Trophoblast cell (in vitro differentiated cells and primary cell): ENCODE results near the gene BNC2.

ENCODE experiments used
- DNase-seq, 2 donors: peaks; one replicate each; pipeline ENCODE4 v3.0.0-alpha.2; 2016
- H2AFZ ChIP-seq: 2 replicates; pipeline ENCODE4 v1.6.1; 2013; ENCODE audit warnings: low read length, moderate library complexity, mild to moderate bottlenecking; ENCODE audit not compliant: insufficient read depth, poor library complexity
- H2AK5ac ChIP-seq: 2 replicates; pipeline ENCODE4 v1.6.1; 2013; ENCODE audit warnings: mild to moderate bottlenecking, low read length
- H2BK120ac ChIP-seq: 2 replicates; pipeline ENCODE4 v1.6.1; 2013; ENCODE audit warnings: low read length, mild to moderate bottlenecking, moderate library complexity; ENCODE audit not compliant: insufficient read depth, poor library complexity
- H2BK12ac ChIP-seq: 2 replicates; pipeline ENCODE4 v1.6.1; 2013; ENCODE audit warnings: mild to moderate bottlenecking, low read length, moderate library complexity
- H2BK5ac ChIP-seq: 2 replicates; pipeline ENCODE4 v1.6.1; 2013; ENCODE audit warnings: low read length, low read depth, moderate library complexity, mild to moderate bottlenecking; ENCODE audit not compliant: poor library complexity
- H3K14ac ChIP-seq: 2 replicates; pipeline ENCODE4 v1.6.1; 2013; ENCODE audit warnings: mild to moderate bottlenecking, low read length
- H3K18ac ChIP-seq: 2 replicates; pipeline ENCODE4 v1.6.1; 2013; ENCODE audit warnings: mild to moderate bottlenecking, low read length
- H3K23ac ChIP-seq: 2 replicates; pipeline ENCODE4 v1.6.1; 2013; ENCODE audit warnings: low read length
- H3K27ac ChIP-seq: 2 replicates; pipeline ENCODE4 v1.5.1; 2013; ENCODE audit warnings: low read depth, mild to moderate bottlenecking, inconsistent platforms, low read length, moderate library complexity
- H3K27me3 ChIP-seq: 2 replicates; pipeline ENCODE4 v1.6.1; 2013; ENCODE audit warnings: inconsistent platforms, mild to moderate bottlenecking, low read length, moderate library complexity; ENCODE audit not compliant: insufficient read depth
- H3K36me3 ChIP-seq, 2 experiments: 1 replicate in 1 of 2; 2 replicates in 1 of 2; pipeline ENCODE4 v1.6.1; 2013; ENCODE audit warnings: low read length in 2 of 2, mild to moderate bottlenecking in 2 of 2, moderate library complexity in 1 of 2; ENCODE audit not compliant: insufficient read depth in 2 of 2, control insufficient read depth in 1 of 2
- H3K4ac ChIP-seq: 2 replicates; pipeline ENCODE4 v1.6.1; 2013; ENCODE audit warnings: low read depth, mild to moderate bottlenecking, low read length, moderate library complexity
- H3K4me1 ChIP-seq, 2 experiments: 1 replicate in 1 of 2; 2 replicates in 1 of 2; pipeline ENCODE4 v1.6.1; 2013; ENCODE audit warnings: low read length in 2 of 2, mild to moderate bottlenecking in 2 of 2, moderate library complexity in 1 of 2; ENCODE audit not compliant: insufficient read depth in 2 of 2, control insufficient read depth in 1 of 2
- H3K4me2 ChIP-seq: 2 replicates; pipeline ENCODE4 v1.6.1; 2013; ENCODE audit warnings: inconsistent platforms, mild to moderate bottlenecking, low read length, moderate library complexity
- H3K4me3 ChIP-seq: 2 replicates; pipeline ENCODE4 v1.5.1; 2013; ENCODE audit warnings: mild to moderate bottlenecking, low read depth, low read length, inconsistent platforms
- H3K79me1 ChIP-seq: one replicate; pipeline ENCODE4 v1.6.1; 2013; ENCODE audit warnings: low read length
- H3K79me2 ChIP-seq: 2 replicates; pipeline ENCODE4 v1.6.1; 2013; ENCODE audit warnings: low read length, mild to moderate bottlenecking; ENCODE audit not compliant: control insufficient read depth, insufficient read depth, poor library complexity
- H3K9ac ChIP-seq: 2 replicates; pipeline ENCODE4 v1.6.1; 2013; ENCODE audit warnings: mild to moderate bottlenecking, low read length
- H3K9me3 ChIP-seq: 2 replicates; pipeline ENCODE4 v1.6.1; 2013; ENCODE audit warnings: low read depth, mild to moderate bottlenecking, control low read depth, inconsistent platforms, low read length; ENCODE audit not compliant: insufficient read depth
- H4K12ac ChIP-seq: 2 replicates; pipeline ENCODE4 v1.6.1; 2013; ENCODE audit warnings: low read depth, mild to moderate bottlenecking, low read length, moderate library complexity
- H4K8ac ChIP-seq: 2 replicates; pipeline ENCODE4 v1.6.1; 2013; ENCODE audit warnings: low read depth, mild to moderate bottlenecking, low read length, moderate library complexity
- H4K91ac ChIP-seq: one replicate; pipeline ENCODE4 v1.6.1; 2013; ENCODE audit warnings: low read depth, mild to moderate bottlenecking, low read length, moderate library complexity
- WGBS: extraction: QIAGEN DNeasy Blood & Tissue Kit; methylation state at CpG from one replicate; pipeline ENCODE4 v1.1.7; 2013; ENCODE audit warnings: missing lambda C conversion rate; ENCODE audit not compliant: insufficient read length, insufficient coverage; ENCODE audit errors: extremely low coverage; 5-methylcytosine and 5-hydroxymethylcytosine counted together

BNC2 gene

DNA sequence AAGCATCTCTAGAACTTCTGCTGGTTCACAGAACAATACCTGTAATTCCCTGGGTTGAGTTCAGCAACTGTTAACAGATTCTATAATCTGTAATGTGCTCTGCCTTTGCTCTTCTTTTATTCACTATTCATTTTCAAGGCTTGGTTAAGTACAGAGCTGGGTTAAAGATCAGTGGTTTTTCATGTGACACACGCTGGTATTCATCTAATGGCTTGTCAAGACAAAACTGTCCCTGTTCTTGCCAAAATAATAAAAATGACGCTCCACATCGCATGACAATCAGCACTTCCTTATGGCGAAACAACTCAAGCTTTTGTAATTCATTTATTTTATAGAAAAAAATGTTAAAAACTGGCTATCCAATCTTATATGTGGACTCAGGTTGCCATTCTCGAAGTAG lies 137.9 kb downstream of the BNC2 start:
- H3K79me2 ChIP-seq = peaks cover 2% of the 10 kb centered on the region
- no peak overlapping the region for H3K4me3 ChIP-seq
- no CpG with 5 or more reads among the region's 5 CpGs for WGBS
- H4K91ac ChIP-seq = no peak overlapping the region
- H2BK12ac ChIP-seq = no peak overlapping the region
- no peak for DNase-seq
- no peak overlapping the region for H2AFZ ChIP-seq
- H3K27me3 ChIP-seq = no peaks in the 10 kb centered on the region
- H3K4me2 ChIP-seq = no peak overlapping the region
- H3K9me3 ChIP-seq = no peaks in the 10 kb centered on the region
- no peak overlapping the region for H4K8ac ChIP-seq
- H2BK5ac ChIP-seq = no peak overlapping the region
- H3K27ac ChIP-seq = no peak overlapping the region
- H3K36me3 ChIP-seq = no peaks in the 10 kb centered on the region
- H3K4me1 ChIP-seq = peaks cover 0 to 3% of the 10 kb centered on the region in 2 experiments
- no peak overlapping the region for H4K12ac ChIP-seq
- H3K9ac ChIP-seq = no peak overlapping the region
- no peak overlapping the region for H3K23ac ChIP-seq
- no peak overlapping the region for H3K14ac ChIP-seq
- H3K18ac ChIP-seq = no peak overlapping the region
- H3K4ac ChIP-seq = no peak overlapping the region
- no peak overlapping the region for H2BK120ac ChIP-seq
- H3K79me1 ChIP-seq = peaks cover 2% of the 10 kb centered on the region
- no peak overlapping the region for H2AK5ac ChIP-seq

DNA sequence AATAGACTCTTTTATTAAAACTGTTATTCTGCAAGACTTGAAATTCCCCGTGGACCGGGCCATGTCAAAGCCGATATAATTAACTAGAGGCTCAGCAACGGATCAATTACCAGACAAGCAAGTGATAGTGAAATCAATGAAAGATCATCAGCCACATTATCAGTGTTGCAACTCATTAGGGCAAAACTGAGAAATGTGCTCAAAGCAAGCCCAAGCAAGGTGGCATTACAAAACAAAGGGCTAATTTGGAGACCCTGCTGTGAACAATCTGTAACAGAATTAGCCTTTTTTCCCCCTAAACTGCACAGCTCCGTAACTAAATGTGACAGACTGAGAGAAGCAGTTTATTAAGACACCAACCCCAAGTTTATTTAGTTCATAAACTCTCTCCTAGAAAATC lies 140.3 kb downstream of the BNC2 start:
- WGBS = no CpG with 5 or more reads among the region's 5 CpGs
- Histone ChIP-seq H3K4me3 (no peak overlapping the region), H2AFZ (no peak overlapping the region), H3K79me2 (peaks cover 6% of the 10 kb centered on the region), H3K9me3 (no peaks in the 10 kb centered on the region), H4K8ac (no peak overlapping the region), H3K4me2 (no peak overlapping the region), H3K36me3 (no peaks in the 10 kb centered on the region), H2BK120ac (no peak overlapping the region), H3K27ac (no peak overlapping the region), H2BK12ac (no peak overlapping the region), H3K14ac (no peak overlapping the region), H3K4me1 (peaks cover 2 to 5% of the 10 kb centered on the region in 2 experiments), H3K23ac (no peak overlapping the region), H3K4ac (no peak overlapping the region), H2BK5ac (no peak overlapping the region), H3K18ac (no peak overlapping the region), H4K12ac (no peak overlapping the region), H3K9ac (no peak overlapping the region), H3K79me1 (peaks cover 9% of the 10 kb centered on the region), H3K27me3 (no peaks in the 10 kb centered on the region), H4K91ac (no peak overlapping the region), H2AK5ac (no peak overlapping the region)
- no peak for DNase-seq

DNA sequence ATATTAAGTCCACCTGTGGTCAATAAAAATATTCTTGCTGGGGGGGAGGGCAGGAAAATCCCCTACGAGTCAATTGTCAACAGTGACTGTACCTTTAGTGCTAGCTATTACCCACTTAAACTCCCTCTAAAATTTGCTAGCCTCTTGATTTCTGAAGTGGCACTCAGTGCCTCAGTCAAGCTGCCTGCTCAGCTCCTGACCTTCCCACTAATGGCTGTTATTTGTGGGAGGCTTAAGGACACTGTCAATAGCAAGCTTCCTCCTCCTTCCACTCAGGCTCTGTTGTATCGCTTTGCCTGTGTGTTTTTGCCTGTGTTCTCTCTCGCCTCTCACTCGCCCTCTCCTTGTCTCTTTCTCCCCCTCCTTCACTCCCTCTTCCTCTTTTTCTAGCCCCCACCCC lies 140.8 kb downstream of the BNC2 start:
- WGBS = no CpG with 5 or more reads among the region's 4 CpGs
- H3K4me1 ChIP-seq = peaks cover 2 to 5% of the 10 kb centered on the region in 2 experiments
- no peak overlapping the region for H3K27ac ChIP-seq
- no peak overlapping the region for H4K8ac ChIP-seq
- no peaks in the 10 kb centered on the region for H3K36me3 ChIP-seq
- no peak overlapping the region for H2AFZ ChIP-seq
- H3K18ac ChIP-seq = no peak overlapping the region
- H2BK12ac ChIP-seq = no peak overlapping the region
- H3K9me3 ChIP-seq = no peaks in the 10 kb centered on the region
- no peak overlapping the region for H3K4me2 ChIP-seq
- peaks cover 6% of the 10 kb centered on the region for H3K79me2 ChIP-seq
- no peak overlapping the region for H4K12ac ChIP-seq
- DNase-seq = no peak
- H3K9ac ChIP-seq = no peak overlapping the region
- peaks cover 9% of the 10 kb centered on the region for H3K79me1 ChIP-seq
- no peak overlapping the region for H2BK5ac ChIP-seq
- H2BK120ac ChIP-seq = no peak overlapping the region
- H3K14ac ChIP-seq = no peak overlapping the region
- no peak overlapping the region for H4K91ac ChIP-seq
- H2AK5ac ChIP-seq = no peak overlapping the region
- H3K27me3 ChIP-seq = no peaks in the 10 kb centered on the region
- no peak overlapping the region for H3K23ac ChIP-seq
- H3K4me3 ChIP-seq = no peak overlapping the region
- H3K4ac ChIP-seq = no peak overlapping the region

DNA sequence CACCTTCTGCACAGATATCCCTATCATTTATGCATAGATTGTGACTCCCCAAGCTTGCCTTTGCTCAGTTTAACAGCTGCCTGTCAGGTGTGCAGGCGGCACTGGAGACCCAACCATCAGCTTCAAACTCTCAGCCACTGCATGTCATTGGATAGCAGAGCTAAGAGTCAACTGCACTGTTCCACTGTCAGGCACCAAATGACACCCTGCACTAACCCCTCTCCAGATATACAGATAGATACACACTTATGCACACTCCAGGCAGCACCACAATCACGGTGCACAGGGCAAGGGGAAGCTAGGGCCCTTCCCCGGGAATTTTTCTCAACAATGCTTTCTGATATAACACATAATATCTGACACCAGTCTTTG lies 142.3 kb downstream of the BNC2 start:
- Histone ChIP-seq H2BK5ac (no peak overlapping the region), H3K4ac (no peak overlapping the region), H4K91ac (no peak overlapping the region), H3K79me2 (peaks cover 6% of the 10 kb centered on the region), H2AFZ (no peak overlapping the region), H3K14ac (no peak overlapping the region), H2AK5ac (no peak overlapping the region), H3K23ac (no peak overlapping the region), H3K18ac (no peak overlapping the region), H4K12ac (no peak overlapping the region), H3K4me3 (no peak overlapping the region), H3K27ac (peak overlapping the region; percentile 1), H2BK12ac (no peak overlapping the region), H2BK120ac (no peak overlapping the region), H3K4me2 (peak overlapping the region; percentile 32), H3K27me3 (no peaks in the 10 kb centered on the region), H4K8ac (no peak overlapping the region), H3K4me1 (peaks cover 2 to 5% of the 10 kb centered on the region in 2 experiments), H3K9me3 (no peaks in the 10 kb centered on the region), H3K36me3 (no peaks in the 10 kb centered on the region), H3K9ac (no peak overlapping the region), H3K79me1 (peaks cover 9% of the 10 kb centered on the region)
- WGBS = no CpG with 5 or more reads among the region's 3 CpGs
- DNase-seq = no peak
